Measurements from ENCODE around the gene RNPEP.
"Not testable (repeated sequence)": the region's sequence is repeated elsewhere in the genome, so short reads cannot be mapped to it uniquely, and the experiment has no call there.

Gene RNPEP, protein sequence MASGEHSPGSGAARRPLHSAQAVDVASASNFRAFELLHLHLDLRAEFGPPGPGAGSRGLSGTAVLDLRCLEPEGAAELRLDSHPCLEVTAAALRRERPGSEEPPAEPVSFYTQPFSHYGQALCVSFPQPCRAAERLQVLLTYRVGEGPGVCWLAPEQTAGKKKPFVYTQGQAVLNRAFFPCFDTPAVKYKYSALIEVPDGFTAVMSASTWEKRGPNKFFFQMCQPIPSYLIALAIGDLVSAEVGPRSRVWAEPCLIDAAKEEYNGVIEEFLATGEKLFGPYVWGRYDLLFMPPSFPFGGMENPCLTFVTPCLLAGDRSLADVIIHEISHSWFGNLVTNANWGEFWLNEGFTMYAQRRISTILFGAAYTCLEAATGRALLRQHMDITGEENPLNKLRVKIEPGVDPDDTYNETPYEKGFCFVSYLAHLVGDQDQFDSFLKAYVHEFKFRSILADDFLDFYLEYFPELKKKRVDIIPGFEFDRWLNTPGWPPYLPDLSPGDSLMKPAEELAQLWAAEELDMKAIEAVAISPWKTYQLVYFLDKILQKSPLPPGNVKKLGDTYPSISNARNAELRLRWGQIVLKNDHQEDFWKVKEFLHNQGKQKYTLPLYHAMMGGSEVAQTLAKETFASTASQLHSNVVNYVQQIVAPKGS

DNA sequence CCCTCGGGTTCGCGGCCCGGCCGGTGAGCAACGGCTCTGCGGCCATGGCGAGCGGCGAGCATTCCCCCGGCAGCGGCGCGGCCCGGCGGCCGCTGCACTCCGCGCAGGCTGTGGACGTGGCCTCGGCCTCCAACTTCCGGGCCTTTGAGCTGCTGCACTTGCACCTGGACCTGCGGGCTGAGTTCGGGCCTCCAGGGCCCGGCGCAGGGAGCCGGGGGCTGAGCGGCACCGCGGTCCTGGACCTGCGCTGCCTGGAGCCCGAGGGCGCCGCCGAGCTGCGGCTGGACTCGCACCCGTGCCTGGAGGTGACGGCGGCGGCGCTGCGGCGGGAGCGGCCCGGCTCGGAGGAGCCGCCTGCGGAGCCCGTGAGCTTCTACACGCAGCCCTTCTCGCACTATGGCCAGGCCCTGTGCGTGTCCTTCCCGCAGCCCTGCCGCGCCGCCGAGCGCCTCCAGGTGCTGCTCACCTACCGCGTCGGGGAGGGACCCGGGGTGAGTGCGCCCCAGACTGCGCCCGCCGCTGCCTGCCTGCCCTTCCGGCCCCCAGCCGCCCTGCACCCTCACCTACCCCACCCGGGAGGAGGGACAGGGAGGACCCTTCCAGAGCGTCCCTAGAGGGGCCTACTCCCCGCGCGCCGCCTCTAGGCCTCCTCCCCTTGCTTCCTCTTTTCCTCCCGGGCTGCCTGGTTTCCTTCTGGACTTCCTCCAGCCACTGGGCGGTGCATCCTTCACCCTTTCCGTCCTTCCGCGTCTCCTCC, at the start of gene RNPEP:
RNPEP (plus strand) TSS at position 26 of the 757 bp plus-strand sequence; CDS start at position 45, 19 bp downstream.
- peak; percentile 58 for DNase-seq (ENCODE audit: low spot score)

DNA sequence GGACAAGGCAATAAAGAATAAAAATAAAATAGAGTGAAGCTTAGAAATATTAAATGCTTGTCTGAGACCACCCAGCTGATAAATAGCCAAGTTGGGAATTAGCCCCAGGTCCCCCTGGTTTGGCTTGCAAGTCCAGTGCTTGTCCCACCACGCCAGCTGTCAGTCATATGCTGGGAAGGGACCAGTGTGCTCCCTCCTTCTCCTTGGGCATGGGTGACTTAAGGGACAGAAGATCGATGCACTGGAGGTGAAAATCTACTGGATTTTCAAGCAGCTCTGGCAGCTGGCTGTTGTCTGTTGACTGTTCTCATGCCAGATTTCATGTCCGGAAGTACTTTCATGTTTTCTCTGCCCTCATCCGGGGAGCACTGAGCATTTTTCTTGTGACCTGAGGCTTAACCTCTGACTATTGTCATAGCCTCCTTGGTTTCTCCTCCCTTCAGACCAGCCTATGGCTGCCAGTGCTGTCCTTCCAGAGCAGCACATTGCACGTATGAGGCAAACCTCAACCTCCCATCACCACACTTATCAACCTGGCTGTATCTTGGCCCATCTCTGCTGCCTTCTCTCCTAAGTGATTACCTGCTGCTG, 48.5 kb upstream of the RNPEP start:
- no peak for DNase-seq (ENCODE audit: low spot score)

- no peak for DNase-seq (ENCODE audit: low spot score)
Measured at GRCh38 chr1:201937624-201938213, 44.7 kb upstream of the RNPEP start.

GRCh38 chr1:201938440-201939035, 43.9 kb upstream of the RNPEP start:
- no peak for DNase-seq (ENCODE audit: low spot score)

GRCh38 chr1:201939148-201939547, 43.3 kb upstream of the RNPEP start:
- no peak for DNase-seq (ENCODE audit: low spot score)

- no peak for DNase-seq (ENCODE audit: low spot score)
Measured at GRCh38 chr1:201939574-201939973, 42.9 kb upstream of the RNPEP start.

- not testable (repeated sequence) for DNase-seq (ENCODE audit: low spot score)
Measured at GRCh38 chr1:201940316-201940715, 42.1 kb upstream of the RNPEP start.

GRCh38 chr1:201941420-201942128, 40.9 kb upstream of the RNPEP start:
- no peak for DNase-seq (ENCODE audit: low spot score)

GRCh38 chr1:201942129-201942495, 40.3 kb upstream of the RNPEP start:
- no peak for DNase-seq (ENCODE audit: low spot score)

GRCh38 chr1:201944002-201944401, 38.4 kb upstream of the RNPEP start:
- no peak for DNase-seq (ENCODE audit: low spot score)

GRCh38 chr1:201944639-201945038, 37.8 kb upstream of the RNPEP start:
- no peak for DNase-seq (ENCODE audit: low spot score)

GRCh38 chr1:201945157-201945556, 37.3 kb upstream of the RNPEP start:
- DNase-seq (ENCODE audit: low spot score): no peak

GRCh38 chr1:201945863-201946223, 36.6 kb upstream of the RNPEP start:
- no peak for DNase-seq (ENCODE audit: low spot score)

DNA sequence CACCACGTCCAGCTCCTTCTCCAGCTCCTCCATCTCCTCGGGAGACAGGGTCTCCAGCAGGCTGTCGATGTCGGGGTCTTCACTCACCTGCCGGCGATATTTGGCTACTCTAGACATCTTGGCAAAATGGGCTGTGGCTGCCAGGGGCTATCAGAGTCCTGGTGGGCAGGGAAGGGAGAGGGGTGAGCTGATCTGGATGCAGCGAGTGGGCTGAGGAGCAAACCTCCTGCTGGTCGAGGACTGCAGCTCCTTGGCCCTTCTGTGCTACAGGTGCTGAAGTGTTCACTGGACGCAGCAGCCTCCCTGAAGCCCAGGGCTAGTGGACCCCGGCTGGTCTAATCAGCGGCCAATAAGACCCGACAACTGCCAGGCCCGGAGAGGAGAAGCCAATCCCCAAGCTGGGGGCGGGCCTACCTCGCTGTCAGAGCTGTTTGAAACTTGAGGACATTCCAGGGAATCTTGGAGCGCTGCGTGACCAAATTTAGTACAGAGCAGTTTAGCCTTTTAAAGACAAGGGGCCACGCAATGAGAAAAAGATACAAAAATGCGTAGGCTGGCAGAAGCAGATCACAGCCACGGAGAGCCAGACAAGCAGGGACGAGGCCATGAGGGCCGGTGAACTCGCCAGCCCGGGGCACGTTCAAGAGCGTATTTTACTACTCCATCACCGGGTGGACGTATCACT, 36.1 kb upstream of the RNPEP start, which contains the start of gene LMOD1:
LMOD1 (minus strand) TSS at position 325 of the 685 bp plus-strand sequence; CDS start at position 117, 208 bp downstream.
- peak; percentile 52 for DNase-seq (ENCODE audit: low spot score)

GRCh38 chr1:201947697-201948008, 34.8 kb upstream of the RNPEP start:
- DNase-seq (ENCODE audit: low spot score): no peak

DNA sequence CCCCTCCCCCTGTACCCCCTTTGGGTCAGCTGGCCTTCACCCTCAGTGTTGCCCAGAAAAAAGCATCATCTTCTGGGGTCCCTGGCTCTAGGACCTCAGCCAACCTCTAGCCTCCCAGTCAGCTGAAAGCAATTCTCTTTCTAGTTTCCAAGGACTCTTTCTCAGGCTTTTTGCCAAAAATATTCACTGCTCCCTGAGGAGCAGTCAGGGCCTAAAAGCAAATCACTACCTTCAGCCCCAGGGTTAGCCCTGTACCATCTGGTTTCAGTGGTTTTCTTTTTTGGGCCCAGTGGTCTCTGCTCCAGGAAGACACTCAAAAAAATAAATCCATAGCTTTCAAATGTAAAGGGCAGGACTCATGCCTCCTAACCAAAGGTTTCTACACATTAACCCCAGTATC, 33.0 kb upstream of the RNPEP start:
- DNase-seq (ENCODE audit: low spot score): no peak

DNA sequence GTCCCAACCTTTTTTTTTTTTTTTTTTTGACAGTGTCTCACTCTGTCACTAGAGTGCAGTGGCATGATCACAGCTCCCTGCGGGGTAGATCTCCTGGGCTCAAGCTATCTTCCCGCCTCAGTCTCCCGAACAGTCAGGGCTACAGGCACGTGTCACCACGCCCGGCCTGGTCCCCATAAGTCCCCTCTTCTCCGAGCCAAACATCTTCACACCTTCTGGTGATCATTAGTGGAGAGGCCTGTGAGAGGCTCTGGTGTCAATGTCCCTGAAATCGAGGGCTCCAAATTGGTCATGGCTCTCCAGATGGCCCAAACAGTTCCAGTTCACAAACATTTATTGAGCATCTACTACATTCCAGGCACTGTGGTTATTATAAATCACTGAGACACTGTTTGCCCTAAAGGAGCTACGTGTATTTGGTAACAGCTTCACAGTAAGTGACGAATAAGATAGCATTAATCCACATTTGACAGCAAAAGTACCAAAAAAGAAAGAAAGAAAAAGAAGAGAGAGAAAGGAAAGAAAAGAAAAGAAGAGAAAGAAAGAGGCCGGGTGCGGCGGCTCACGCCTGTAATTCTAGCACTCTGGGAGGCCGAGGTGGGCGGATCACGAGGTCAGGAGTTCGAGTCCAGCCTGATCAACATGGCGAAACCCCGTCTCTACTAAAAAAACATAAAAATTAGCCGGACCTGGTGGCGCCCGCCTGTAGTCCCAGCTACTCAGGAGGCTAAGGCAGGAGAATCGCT, 28.0 kb upstream of the RNPEP start:
- DNase-seq (ENCODE audit: low spot score): no peak

- peak; percentile 98 for DNase-seq (ENCODE audit: low spot score)
Measured at GRCh38 chr1:201955009-201955728, 27.3 kb upstream of the RNPEP start, which contains the start of gene TIMM17A. Gene TIMM17A, plus strand, starts transcription at chr1:201955503. Its CDS starts 24 bp downstream, at chr1:201955527.

GRCh38 chr1:201955729-201956143, 26.7 kb upstream of the RNPEP start:
- no peak for DNase-seq (ENCODE audit: low spot score)
